Left lobe of liver (tissue), 2 donors: ENCODE results near the gene PUS3. TPM values are rescaled to one million over a fixed set of nuclear protein-coding genes. Genes with fewer than 3 reads are reported as not detected.
"Not testable (repeated sequence)": the region's sequence is repeated elsewhere in the genome, so short reads cannot be mapped to it uniquely, and the experiment has no call there.

Experiments used
- ATAC-seq: fragments of 200-7000 bp; cut with Tn5 transposase; one replicate; pipeline ENCODE4 v1.9.1; 2020; ENCODE audit warnings: mild to moderate bottlenecking, moderate library complexity
- DNase-seq: peaks from one replicate; pipeline ENCODE4 v3.0.0-alpha.2; 2020; ENCODE audit warnings: low spot score
- total RNA-seq: library from RNA; stranded (reverse); gene quantifications from one replicate; pipeline ENCODE4 v1.2.1, GENCODE V29; 2021
- donor health status: DM: no; HTN: no; CAD: no; lungs with moderate emphysema.
- donor health status: DM: no; HTN: yes; CAD: no.

The PUS3 gene
- total RNA-seq, 1 donor from 2014 or later: 19.1 TPM

DNA sequence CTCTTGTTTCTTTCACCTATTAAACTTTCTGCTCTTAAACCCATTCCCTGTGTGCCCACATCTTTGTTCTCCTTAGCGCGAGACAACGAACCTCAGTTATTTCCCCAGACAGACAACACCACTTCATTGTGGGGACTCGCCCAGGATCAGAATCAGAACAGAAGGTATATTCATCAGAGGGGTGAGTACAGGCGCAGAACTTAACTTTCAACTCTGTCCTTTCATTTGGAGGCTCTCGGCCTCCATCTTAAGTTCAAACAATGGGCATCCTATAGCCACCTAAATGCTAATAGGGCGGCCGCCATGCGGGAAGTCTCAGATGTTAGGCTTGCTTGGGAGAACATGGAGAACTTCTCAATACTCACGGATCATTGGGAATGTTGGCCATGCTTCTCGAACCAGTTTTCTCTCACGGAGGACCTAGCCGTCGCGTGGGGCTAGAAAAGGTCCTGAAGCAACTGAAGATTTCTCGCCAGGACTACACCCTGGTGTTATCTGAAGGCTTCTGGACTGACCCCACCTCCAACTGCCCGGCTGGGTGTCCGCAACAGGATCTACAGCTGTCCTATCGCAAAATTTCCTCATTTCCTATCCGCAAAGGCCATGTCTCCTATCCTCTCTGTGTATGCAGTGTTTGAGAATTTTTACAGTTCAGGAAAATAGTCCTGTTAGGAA is 29.0 kb downstream of the PUS3 start:
- DNase-seq (no peak), ATAC-seq (no peak)

DNA sequence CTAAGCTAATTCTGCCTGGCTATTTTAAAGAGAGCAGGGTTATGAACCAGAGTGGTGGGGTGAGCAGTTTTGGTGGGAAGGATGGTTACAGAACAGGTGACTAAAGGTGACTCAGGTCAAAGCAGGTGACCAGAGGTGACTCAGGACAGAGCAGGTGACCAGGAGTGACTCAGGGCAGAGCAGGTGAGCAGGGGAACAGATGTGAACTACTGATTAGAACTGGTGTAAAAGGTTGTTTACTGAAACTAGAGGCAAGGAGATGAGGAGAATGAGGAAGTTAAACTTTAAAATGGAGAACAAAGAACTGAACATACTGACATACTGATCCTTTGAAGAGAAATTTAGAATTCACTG is 30.9 kb downstream of the PUS3 start:
- DNase-seq (no peak), ATAC-seq (no peak)

GRCh38 chr11:125871391-125872137 is 31.4 kb downstream of the PUS3 start:
- DNase-seq: no peak
- peak; percentile 56 for ATAC-seq

DNA sequence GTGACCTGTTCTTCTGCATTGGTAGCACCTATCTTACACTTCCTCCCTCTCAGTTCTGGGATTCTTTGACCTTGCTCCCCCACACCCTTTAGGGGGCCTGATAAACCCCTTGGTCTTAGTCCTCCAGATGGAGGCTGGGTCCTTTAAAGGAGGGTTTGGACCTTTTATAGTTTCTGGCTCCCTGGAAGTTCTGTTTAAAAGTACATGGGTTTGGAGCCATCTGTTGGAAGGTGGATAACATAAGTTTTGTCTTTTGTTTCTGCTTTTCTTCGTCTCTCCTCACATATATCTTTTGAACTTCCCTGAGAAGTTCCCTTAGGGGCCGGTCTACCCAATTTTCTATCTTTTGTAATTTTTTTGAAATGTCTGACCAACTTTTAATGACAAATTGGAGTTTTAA is 33.5 kb downstream of the PUS3 start:
- no peak for ATAC-seq

DNA sequence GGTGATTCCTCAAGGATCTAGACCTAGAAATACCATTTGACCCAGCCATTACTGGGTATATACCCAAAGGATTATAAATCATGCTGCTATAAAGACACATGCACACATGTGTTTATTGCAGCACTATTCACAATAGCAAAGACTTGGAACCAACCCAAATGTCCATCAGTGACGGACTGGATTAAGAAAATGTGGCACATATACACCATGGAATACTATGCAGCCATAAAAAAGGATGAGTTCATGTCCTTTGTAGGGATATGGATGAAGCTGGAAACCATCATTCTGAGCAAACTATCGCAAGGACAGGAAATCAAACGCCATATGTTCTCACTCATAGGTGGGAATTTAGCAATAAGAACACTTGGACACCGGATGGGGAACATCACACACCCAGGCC is 37.7 kb downstream of the PUS3 start:
- not testable (repeated sequence) for DNase-seq, ATAC-seq

More for the DNA sequence above, 33.5 kb downstream of the PUS3 start:
- no peak for DNase-seq

DNA sequence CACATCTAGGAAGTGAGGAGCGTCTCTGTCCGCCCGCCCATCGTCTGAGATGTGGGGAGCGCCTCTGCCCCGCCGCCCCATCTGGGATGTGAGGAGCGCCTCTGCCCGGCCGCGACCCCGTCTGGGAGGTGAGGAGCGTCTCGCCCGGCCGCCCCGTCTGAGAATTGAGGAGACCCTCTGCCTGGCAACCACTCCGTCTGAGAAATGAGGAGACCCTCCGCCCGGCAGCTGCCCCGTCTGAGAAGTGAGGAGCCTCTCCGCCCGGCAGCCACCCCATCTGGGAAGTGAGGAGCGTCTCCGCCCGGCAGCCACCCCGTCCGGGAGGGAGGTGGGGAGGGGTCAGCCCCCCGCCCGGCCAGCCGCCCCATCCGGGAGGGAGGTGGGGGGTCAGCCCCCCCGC is 40.2 kb downstream of the PUS3 start:
- ATAC-seq, DNase-seq: not testable (repeated sequence)

GRCh38 chr11:125857670-125858069 is 45.3 kb downstream of the PUS3 start:
- DNase-seq, ATAC-seq: not testable (repeated sequence)

DNA sequence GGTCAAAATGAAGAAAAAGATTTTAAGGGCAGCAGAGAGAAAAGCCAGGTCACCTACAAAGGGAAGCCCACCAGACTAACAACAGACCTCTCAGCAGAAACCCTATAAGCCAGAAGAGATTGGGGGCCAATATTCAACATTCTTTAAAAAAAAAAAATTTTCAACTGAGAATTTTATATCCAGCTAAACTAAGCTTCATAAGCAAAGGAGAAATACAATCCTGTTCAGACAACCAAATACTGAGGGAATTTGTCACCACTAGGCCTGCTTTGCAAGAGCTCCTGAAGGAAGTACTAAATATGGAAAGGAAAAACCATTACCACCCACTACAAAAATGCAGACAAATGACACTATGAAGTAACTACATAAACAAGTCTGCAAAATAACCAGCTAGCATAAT is 56.8 kb downstream of the PUS3 start:
- DNase-seq: no peak
- ATAC-seq: no peak

Other genes with a start within 250 kb of the PUS3 start
- not detected for gene ACRV1, start 222.4 kb downstream of the PUS3 start, total RNA-seq
- gene PATE1, start 156.9 kb downstream of the PUS3 start, total RNA-seq: not detected
- gene PATE2, start 124.4 kb downstream of the PUS3 start, total RNA-seq: not detected
- gene PATE3, start 115.1 kb downstream of the PUS3 start, total RNA-seq: not detected
- not detected for gene PATE4, start 69.9 kb downstream of the PUS3 start, total RNA-seq
- gene HYLS1, start 15.5 kb downstream of the PUS3 start, total RNA-seq: 2.9 TPM
- 0.15 TPM for gene DDX25, start 1.3 kb upstream of the PUS3 start, total RNA-seq
- not detected for gene VSIG10L2, start 42.8 kb upstream of the PUS3 start, total RNA-seq
- gene CDON, start 159.7 kb upstream of the PUS3 start, total RNA-seq: 5.3 TPM